Stimulated activated CD8-positive, alpha-beta memory T cell treated with anti-CD3 and anti-CD28 coated beads, Interleukin-12 subunit alpha, Interleukin-12 subunit beta, amount 100 ng/mL, for 4 hours (primary cell): ENCODE data around the gene STX8.
"Not testable (repeated sequence)": the region's sequence is repeated elsewhere in the genome, so short reads cannot be mapped to it uniquely, and the experiment has no call there.

Experiments used
- DNase-seq: peaks from one replicate; pipeline ENCODE4 v3.0.0-alpha.2; 2020; ENCODE audit warnings: low read depth

The STX8 gene

GRCh38 chr17:9499041-9499440, 76.6 kb downstream of the STX8 start:
- DNase-seq, result no peak

GRCh38 chr17:9498490-9498889, 77.1 kb downstream of the STX8 start:
- no peak for DNase-seq

GRCh38 chr17:9488556-9488955, 87.1 kb downstream of the STX8 start:
- no peak for DNase-seq

GRCh38 chr17:9487406-9487805, 88.2 kb downstream of the STX8 start:
- no peak for DNase-seq

- DNase-seq, result no peak
These were observed 90.8 kb downstream of the STX8 start for GRCh38 chr17:9484789-9485188.

- no peak for DNase-seq
These were observed 95.7 kb downstream of the STX8 start for GRCh38 chr17:9479964-9480363.

GRCh38 chr17:9478889-9479288, 96.7 kb downstream of the STX8 start:
- no peak for DNase-seq

- no peak for DNase-seq
These were observed 100.4 kb downstream of the STX8 start for GRCh38 chr17:9475101-9475658.

- DNase-seq, result no peak
These were observed 101.9 kb downstream of the STX8 start for GRCh38 chr17:9473711-9474110.

- DNase-seq, result no peak
These were observed 103.1 kb downstream of the STX8 start for GRCh38 chr17:9472541-9472940.

GRCh38 chr17:9472094-9472493, 103.5 kb downstream of the STX8 start:
- no peak for DNase-seq

- no peak for DNase-seq
These were observed 105.4 kb downstream of the STX8 start for GRCh38 chr17:9470171-9470570.

GRCh38 chr17:9468937-9469336, 106.7 kb downstream of the STX8 start:
- no peak for DNase-seq

- DNase-seq, result no peak
These were observed 107.1 kb downstream of the STX8 start for GRCh38 chr17:9468532-9468931.

- DNase-seq, result no peak
These were observed 108.1 kb downstream of the STX8 start for GRCh38 chr17:9467518-9467917.

- DNase-seq, result no peak
These were observed 110.3 kb downstream of the STX8 start for GRCh38 chr17:9465210-9465921.

- no peak for DNase-seq
These were observed 118.6 kb downstream of the STX8 start for GRCh38 chr17:9457005-9457404.

- DNase-seq, result no peak
These were observed 119.3 kb downstream of the STX8 start for GRCh38 chr17:9456330-9456729.

GRCh38 chr17:9451934-9452333, 123.7 kb downstream of the STX8 start:
- DNase-seq, result no peak

GRCh38 chr17:9447298-9447697, 128.3 kb downstream of the STX8 start:
- DNase-seq, result not testable (repeated sequence)

- no peak for DNase-seq
These were observed 129.1 kb downstream of the STX8 start for GRCh38 chr17:9446528-9446927.

- no peak for DNase-seq
These were observed 130.2 kb downstream of the STX8 start for GRCh38 chr17:9445424-9445823.

GRCh38 chr17:9444687-9445086, 130.9 kb downstream of the STX8 start:
- no peak for DNase-seq

GRCh38 chr17:9443811-9444210, 131.8 kb downstream of the STX8 start:
- DNase-seq, result no peak
